Fibroblast of mammary gland (primary cell): ENCODE measurements around the gene PLD1.

ENCODE experiments used
- DNase-seq: peaks from one replicate; pipeline ENCODE4 v3.0.0-alpha.2; 2010; ENCODE audit warnings: low read depth
- H3K4me3 ChIP-seq: 2 replicates; pipeline ENCODE4 v1.5.1; 2011; ENCODE audit warnings: low read depth, mild to moderate bottlenecking, low read length, moderate library complexity; ENCODE audit not compliant: control insufficient read depth
- CTCF ChIP-seq: conservative IDR thresholded peaks from 2 replicates; pipeline ENCODE4 v1.5.1; 2011; ENCODE audit warnings: low read depth, low read length, inconsistent platforms; ENCODE audit not compliant: control insufficient read depth, insufficient read depth

The PLD1 gene

DNA sequence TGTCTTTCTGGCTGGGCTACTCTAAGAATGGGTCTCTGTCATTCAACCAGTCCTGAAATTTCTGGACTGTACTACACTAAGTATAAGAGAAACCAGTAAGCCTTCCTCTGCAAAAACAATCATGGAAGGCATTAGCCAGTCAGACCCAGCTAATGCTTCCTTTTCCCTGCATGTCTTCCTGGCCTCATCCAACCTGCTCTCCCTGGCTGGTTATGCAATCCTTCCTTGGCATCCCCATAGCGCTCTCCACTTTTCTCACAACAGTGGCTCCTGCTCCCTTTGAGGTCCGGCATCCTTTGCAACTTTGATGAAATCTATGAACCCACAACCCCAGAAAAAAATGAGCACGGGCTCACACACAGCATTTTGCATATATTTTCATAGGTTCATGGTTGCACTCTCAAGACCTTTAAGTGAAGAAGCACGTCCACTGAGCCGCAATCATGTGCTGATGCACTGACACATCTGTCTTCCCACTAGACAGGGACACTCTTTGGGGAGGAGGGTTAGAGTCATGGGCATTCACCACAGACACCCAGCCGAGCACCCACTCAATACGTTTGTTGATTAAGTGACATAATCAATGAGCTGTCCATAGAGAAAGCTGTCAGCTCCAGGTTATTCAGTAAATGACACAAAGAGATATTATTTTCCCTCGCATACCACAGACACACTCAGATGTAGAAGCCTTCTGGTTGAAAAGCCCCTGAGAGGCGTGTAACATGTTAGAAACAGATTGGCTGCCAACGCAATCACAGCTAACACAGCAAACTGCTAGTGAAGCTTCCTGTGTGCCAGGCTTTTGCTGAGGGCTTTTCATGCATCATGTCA lies 66.7 kb downstream of the PLD1 start:
- no peak for DNase-seq
- H3K4me3 ChIP-seq = no peak overlapping the region
- no peak for TF ChIP-seq CTCF

DNA sequence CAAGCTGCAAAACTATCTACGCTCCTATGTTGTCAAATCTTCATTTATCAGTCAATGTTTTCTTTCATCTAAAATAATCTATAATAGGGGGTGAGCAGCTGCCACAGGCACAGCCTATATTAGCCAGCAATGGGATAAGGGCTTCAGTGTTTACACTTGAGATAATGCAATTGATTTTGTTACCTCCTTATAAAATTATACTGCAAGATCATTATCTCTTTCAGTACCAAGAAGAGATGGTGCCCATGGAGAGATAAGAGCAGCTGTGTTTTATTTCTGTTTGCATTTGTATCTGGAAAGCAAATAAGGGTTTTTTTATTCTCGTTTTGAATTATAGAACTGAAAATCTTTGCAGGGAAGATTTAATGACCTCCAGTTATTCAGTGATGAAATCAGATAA lies 68.9 kb downstream of the PLD1 start:
- H3K4me3 ChIP-seq = no peak overlapping the region
- DNase-seq = no peak
- TF ChIP-seq CTCF = no peak

- no peak for TF ChIP-seq CTCF
- no peak overlapping the region for H3K4me3 ChIP-seq
- DNase-seq = no peak
Observed at GRCh38 chr3:171736556-171736955, 73.7 kb downstream of the PLD1 start.

GRCh38 chr3:171733561-171733960 lies 76.7 kb downstream of the PLD1 start:
- H3K4me3 ChIP-seq = no peak overlapping the region
- TF ChIP-seq CTCF = no peak
- DNase-seq = no peak

DNA sequence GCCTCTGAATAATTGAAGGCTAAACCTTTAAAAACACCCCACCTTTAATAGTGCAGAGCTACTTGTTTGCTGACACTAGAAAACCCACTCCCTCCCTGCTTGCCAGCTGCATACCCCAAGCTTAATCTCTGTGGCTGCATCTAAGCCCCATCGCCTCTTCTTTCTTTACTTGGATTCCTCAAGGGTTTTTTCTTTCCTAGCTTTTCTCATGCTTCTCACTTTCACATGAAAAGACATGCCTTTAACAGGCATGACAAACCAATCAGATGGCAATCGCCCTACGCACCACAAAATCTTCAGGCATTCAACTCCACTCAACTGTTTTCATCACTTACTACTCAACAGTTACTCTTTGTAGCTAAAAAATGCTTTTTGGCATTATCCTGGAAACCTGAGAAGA lies 77.5 kb downstream of the PLD1 start:
- TF ChIP-seq CTCF = no peak
- no peak for DNase-seq
- no peak overlapping the region for H3K4me3 ChIP-seq

- DNase-seq = no peak
- TF ChIP-seq CTCF = no peak
- no peak overlapping the region for H3K4me3 ChIP-seq
Observed at GRCh38 chr3:171731691-171732090, 78.6 kb downstream of the PLD1 start.
